Esophagus muscularis mucosa (tissue), 4 donors: ENCODE measurements around the gene FMOD. TPM values are rescaled to one million over a fixed set of nuclear protein-coding genes. Genes with fewer than 3 reads are reported as not detected.
A peak's percentile ranks its signal among the peaks of the same experiment; 100 is the strongest.

Source experiments
- DNase-seq: peaks from one replicate; pipeline ENCODE4 v3.0.0-alpha.2; 2017; ENCODE audit errors: extremely low spot score
- H3K27ac ChIP-seq, 4 donors: fragments of 200-600 bp; sonication (generic); replicated peaks in 1 of 4; 1 replicate in 3 of 4; 2 replicates in 1 of 4; pipeline ENCODE4 v1.5.1; 2016 to 2019; ENCODE audit warnings: mild to moderate bottlenecking in 1 of 4
- H3K27me3 ChIP-seq, 4 donors: fragments of 200-600 bp; sonication (generic); one replicate each; pipeline versions ENCODE4 v1.5.1 to v1.6.0; 2016 to 2019
- H3K36me3 ChIP-seq, 4 donors: fragments of 200-600 bp; sonication (generic); one replicate each; pipeline ENCODE4 v1.5.1; 2016 to 2019
- H3K4me1 ChIP-seq, 4 donors: fragments of 200-600 bp; sonication (generic); one replicate each; pipeline ENCODE4 v1.5.1; 2016 to 2019
- H3K4me3 ChIP-seq, 4 donors: fragments of 200-600 bp; sonication (generic); 1 replicate in 2 of 4; 2 replicates in 2 of 4; pipeline ENCODE4 v1.5.1; 2016 to 2019; ENCODE audit warnings: mild to moderate bottlenecking in 4 of 4, moderate library complexity in 1 of 4
- H3K9me3 ChIP-seq, 4 donors: fragments of 200-600 bp; sonication (generic); 1 replicate in 3 of 4; 2 replicates in 1 of 4; pipeline ENCODE4 v1.5.1; 2016 to 2019
- EP300 ChIP-seq: sonication (generic); formaldehyde crosslinking; IDR thresholded peaks from one replicate; pipeline ENCODE4 v1.6.1; 2017; ENCODE audit warnings: antibody characterized with exemption
- POLR2A ChIP-seq: fragments of 450-650 bp; IDR thresholded peaks from one replicate; pipeline ENCODE4 v1.6.1; 2017; ENCODE audit warnings: antibody characterized with exemption, moderate library complexity, mild to moderate bottlenecking, low read depth
- POLR2AphosphoS5 ChIP-seq, 2 donors: sonication (generic); formaldehyde crosslinking; IDR thresholded peaks; one replicate each; pipeline ENCODE4 v1.6.1; 2017; ENCODE audit warnings: antibody characterized with exemption in 2 of 2
- WGBS: methylation state at CpG from one replicate; pipeline ENCODE4 v1.1.5; 2018; 5-methylcytosine and 5-hydroxymethylcytosine counted together
- intact Hi-C: fragments of 100-400 bp; cut with DNase I; formaldehyde crosslinking; loops from one replicate; pipeline ENCODE4 v1.15.1; 2023
- total RNA-seq, 4 donors: library from RNA; depleted of rRNA; stranded (reverse); fragments of >200 nt; gene quantifications; one replicate each; pipeline versions ENCODE4 v1.1.0 to v1.2.1, GENCODE V29; 2016
- TF ChIP-seq, protein P1 (sequence below), 3 experiments: fragments of 200-600 bp in 2 of 3; fragments of 450-650 bp in 1 of 3; sonication (generic) in 2 of 3; IDR thresholded peaks; one replicate each; pipeline ENCODE4 v1.5.1; 2017 to 2019; ENCODE audit warnings: antibody characterized with exemption in 3 of 3, mild to moderate bottlenecking in 2 of 3, moderate library complexity in 1 of 3

Gene FMOD
- 10 to 100 TPM; 24.5 to 36.8 (median 33.8) TPM for total RNA-seq

DNA sequence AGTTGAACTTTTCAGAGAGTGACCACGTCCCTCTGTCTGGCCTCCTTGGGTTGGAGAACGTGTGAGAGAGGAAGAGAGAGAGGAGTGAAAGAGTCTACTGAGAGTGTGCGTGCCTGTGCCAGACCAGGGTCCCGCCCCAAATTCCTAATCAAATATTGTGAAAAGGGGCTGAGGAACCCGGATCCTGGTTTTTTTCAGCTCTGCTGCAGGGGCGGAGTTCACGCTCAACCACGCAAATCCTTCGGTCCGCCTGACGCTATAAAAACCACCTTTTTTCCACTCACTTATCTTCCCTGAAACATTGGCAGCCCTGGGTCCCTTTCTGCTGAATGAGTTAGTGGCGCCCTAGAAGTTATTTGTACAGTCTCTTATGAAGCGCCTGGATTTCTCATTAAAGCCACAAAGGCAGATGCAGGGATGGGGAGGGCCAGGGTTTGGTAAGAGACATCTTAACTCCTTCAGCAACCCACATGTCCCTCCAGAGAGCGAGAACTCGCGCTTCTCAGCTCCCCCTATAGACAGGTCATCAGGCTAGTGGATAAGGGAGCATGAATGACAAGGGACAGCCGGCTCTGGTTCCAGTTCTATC is at the start of gene FMOD:
Gene FMOD (minus strand): TSS at position 86 of the 589 bp plus-strand sequence. CDS start 2,852 bp downstream, outside the sequence.
- intact Hi-C loops = no loop called here
- Histone ChIP-seq H3K4me3 (peak within 1 kb of the TSS; percentile 36 to 52 (median 39)), H3K27ac (peak within 1 kb of the TSS; percentile 53 to 68 (median 62)), H3K4me1 (peaks cover 0 to 46% (median 39%) of the 10 kb centered on the region in 4 donors), H3K9me3 (no peaks in the 10 kb centered on the region), H3K27me3 (no peaks in the 10 kb centered on the region), H3K36me3 (peaks cover 0 to 10% (median 0%) of the 10 kb centered on the region in 4 donors)
- DNase-seq = no peak
- 29% methylated on average over 14 of the region's 17 CpGs for WGBS
- TF ChIP-seq POLR2A (no peak), POLR2AphosphoS5 (IDR thresholded peaks at IDR 0.05) (peak; percentile 47 to 70)

DNA sequence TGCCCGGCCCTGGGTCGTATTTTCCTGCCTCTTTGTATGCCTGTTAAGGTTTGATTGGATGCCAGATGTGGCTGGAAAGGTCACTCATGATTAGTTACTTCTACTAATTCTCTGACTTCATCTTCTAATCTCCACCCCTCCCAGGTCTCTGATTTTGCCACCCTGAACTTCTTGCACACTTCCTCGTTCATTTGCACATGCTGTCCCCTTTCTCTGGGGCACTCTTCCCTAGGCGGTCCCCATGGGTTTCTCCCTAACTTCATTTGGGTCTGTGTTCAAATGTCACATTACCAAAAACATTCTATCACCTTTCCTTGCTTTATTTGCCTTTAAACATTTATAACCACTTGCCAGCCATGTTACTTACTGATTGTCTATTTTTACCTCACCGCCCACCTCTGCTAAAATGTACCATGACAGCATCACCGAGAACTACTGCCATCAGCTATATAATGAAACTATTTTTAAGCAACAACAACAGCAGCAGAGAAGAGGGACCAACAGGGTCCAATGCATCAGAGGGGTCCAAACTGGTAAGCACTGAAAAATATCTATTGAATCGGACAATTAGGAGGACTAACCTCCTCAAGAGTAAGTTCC is 45.8 kb upstream of the FMOD start:
- WGBS = 80% methylated on average over 7 of the region's 7 CpGs
- Histone ChIP-seq H3K27me3 (no peaks in the 10 kb centered on the region), H3K27ac (no peak overlapping the region), H3K4me3 (no peak overlapping the region), H3K9me3 (no peaks in the 10 kb centered on the region), H3K36me3 (no peaks in the 10 kb centered on the region), H3K4me1 (peaks cover 0 to 9% (median 6%) of the 10 kb centered on the region in 4 donors)
- no peak for TF ChIP-seq POLR2AphosphoS5 (IDR thresholded peaks at IDR 0.05)
- no peak for TF ChIP-seq POLR2A
- TF ChIP-seq, protein P1, sequence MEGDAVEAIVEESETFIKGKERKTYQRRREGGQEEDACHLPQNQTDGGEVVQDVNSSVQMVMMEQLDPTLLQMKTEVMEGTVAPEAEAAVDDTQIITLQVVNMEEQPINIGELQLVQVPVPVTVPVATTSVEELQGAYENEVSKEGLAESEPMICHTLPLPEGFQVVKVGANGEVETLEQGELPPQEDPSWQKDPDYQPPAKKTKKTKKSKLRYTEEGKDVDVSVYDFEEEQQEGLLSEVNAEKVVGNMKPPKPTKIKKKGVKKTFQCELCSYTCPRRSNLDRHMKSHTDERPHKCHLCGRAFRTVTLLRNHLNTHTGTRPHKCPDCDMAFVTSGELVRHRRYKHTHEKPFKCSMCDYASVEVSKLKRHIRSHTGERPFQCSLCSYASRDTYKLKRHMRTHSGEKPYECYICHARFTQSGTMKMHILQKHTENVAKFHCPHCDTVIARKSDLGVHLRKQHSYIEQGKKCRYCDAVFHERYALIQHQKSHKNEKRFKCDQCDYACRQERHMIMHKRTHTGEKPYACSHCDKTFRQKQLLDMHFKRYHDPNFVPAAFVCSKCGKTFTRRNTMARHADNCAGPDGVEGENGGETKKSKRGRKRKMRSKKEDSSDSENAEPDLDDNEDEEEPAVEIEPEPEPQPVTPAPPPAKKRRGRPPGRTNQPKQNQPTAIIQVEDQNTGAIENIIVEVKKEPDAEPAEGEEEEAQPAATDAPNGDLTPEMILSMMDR (IDR thresholded peaks at IDR 0.05) = no peak
- no peak for TF ChIP-seq EP300
- DNase-seq = no peak
- intact Hi-C loops = no loop called here

DNA sequence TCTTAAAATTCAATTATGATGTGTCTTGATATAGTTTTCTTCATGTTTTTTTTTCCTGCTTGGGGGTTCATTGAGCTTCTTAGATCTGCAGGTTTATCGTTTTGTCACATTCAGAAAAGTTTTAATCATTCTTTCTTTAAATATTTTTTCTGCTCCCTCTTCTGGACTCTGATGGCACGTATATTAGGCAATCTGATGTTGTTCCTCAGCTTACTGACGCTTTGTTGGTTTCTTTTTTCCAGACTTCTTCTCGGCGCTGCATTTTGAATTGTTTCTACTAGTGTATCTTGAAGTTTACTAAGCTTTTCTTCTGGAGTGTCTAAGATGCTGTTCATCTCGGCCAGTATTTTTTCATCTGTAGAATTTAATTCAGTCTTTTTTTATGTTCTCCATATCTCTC is 44.8 kb upstream of the FMOD start:
- Histone ChIP-seq H3K27me3 (no peaks in the 10 kb centered on the region), H3K9me3 (no peaks in the 10 kb centered on the region), H3K4me1 (no peaks in the 10 kb centered on the region), H3K4me3 (no peak overlapping the region), H3K27ac (no peak overlapping the region), H3K36me3 (no peaks in the 10 kb centered on the region)
- no peak for DNase-seq
- 51% methylated on average over 6 of the region's 6 CpGs for WGBS
- intact Hi-C loops = no loop called here
- no peak for TF ChIP-seq POLR2AphosphoS5 (IDR thresholded peaks at IDR 0.05)
- TF ChIP-seq POLR2A = no peak
- TF ChIP-seq, protein P1 (IDR thresholded peaks at IDR 0.05) = no peak
- TF ChIP-seq EP300 = no peak

DNA sequence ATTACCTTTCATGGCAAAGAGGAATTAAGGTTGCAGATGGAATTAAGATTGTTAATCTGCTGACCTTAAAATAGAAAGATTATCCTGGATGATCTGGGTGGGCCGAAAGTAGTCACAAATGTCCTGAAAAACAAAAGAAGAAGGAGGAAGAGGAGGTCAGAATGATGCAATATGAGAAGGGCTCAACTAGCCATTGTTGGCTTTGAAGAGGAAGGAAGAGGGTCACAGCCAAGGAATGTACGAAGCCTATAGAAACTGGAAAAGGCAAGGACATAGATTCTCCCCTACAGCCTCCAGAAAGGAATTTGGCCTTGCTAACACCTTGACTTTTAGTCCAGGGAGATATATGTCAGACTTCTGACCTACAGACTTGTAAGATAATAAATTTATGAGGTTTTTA is 39.4 kb upstream of the FMOD start:
- no peaks in the 10 kb centered on the region for H3K36me3 ChIP-seq
- H3K4me3 ChIP-seq = no peak overlapping the region
- no peak overlapping the region for H3K27ac ChIP-seq
- no peak for DNase-seq
- H3K27me3 ChIP-seq = no peaks in the 10 kb centered on the region
- no peaks in the 10 kb centered on the region for H3K9me3 ChIP-seq
- no peak for TF ChIP-seq POLR2A
- TF ChIP-seq EP300 = no peak
- TF ChIP-seq, protein P1 (IDR thresholded peaks at IDR 0.05) = no peak
- TF ChIP-seq POLR2AphosphoS5 (IDR thresholded peaks at IDR 0.05) = no peak
- 59% methylated on average over 2 of the region's 2 CpGs for WGBS
- H3K4me1 ChIP-seq = no peaks in the 10 kb centered on the region
- intact Hi-C loops = no loop called here

DNA sequence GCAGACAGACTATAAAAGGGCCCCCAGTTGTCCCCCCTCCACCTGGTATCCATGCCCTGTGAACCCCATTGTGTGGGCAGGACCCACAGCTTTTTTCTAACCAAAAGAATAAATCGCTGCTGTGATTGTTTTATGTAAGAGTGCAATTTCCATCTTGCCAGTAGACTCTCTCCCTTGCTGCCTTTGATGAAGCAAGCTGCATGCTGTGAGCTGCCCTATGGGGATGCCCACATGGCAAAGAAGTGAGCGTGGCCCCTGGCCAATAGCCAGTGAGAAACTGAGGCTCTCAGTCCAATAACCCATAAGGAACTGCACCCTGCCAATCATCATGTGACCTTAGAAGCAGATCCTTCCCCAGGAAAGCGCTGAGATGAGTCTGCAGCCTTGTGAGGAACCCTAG is 37.8 kb upstream of the FMOD start:
- intact Hi-C loops = no loop called here
- no peaks in the 10 kb centered on the region for H3K36me3 ChIP-seq
- H3K4me1 ChIP-seq = no peaks in the 10 kb centered on the region
- no peak overlapping the region for H3K27ac ChIP-seq
- no peak overlapping the region for H3K4me3 ChIP-seq
- WGBS = 81% methylated on average over 3 of the region's 3 CpGs
- H3K27me3 ChIP-seq = no peaks in the 10 kb centered on the region
- peak; percentile 57 for DNase-seq
- H3K9me3 ChIP-seq = no peaks in the 10 kb centered on the region
- TF ChIP-seq POLR2AphosphoS5 (IDR thresholded peaks at IDR 0.05) (no peak), EP300 (no peak), POLR2A (no peak)
- TF ChIP-seq, protein P1 (IDR thresholded peaks at IDR 0.05) = no peak
